BE2C (cell line): Measurements from ENCODE around the gene TNNI3K.

ENCODE experiments used
- DNase-seq: peaks from one replicate; pipeline ENCODE4 v3.0.0-alpha.2; 2020
- H3K27me3 ChIP-seq: fragments of 250-450 bp; sonication (Bioruptor Pico); 2 replicates; pipeline ENCODE4 v1.5.1; 2020; ENCODE audit warnings: mild to moderate bottlenecking
- H3K36me3 ChIP-seq: fragments of 250-450 bp; sonication (Bioruptor Pico); 2 replicates; pipeline ENCODE4 v1.5.1; 2020; ENCODE audit warnings: mild to moderate bottlenecking
- H3K4me1 ChIP-seq: fragments of 250-450 bp; sonication (Bioruptor Pico); 2 replicates; pipeline ENCODE4 v1.5.1; 2020
- H3K4me3 ChIP-seq: 2 replicates; pipeline ENCODE4 v1.5.1; 2011; ENCODE audit warnings: low read depth, low read length
- H3K9me3 ChIP-seq: fragments of 250-450 bp; sonication (Bioruptor Pico); 2 replicates; pipeline ENCODE4 v1.5.1; 2020
- CTCF ChIP-seq: IDR thresholded peaks from 2 replicates; pipeline ENCODE4 v1.5.1; 2012; ENCODE audit warnings: mild to moderate bottlenecking, low read depth, low read length

Gene TNNI3K

DNA sequence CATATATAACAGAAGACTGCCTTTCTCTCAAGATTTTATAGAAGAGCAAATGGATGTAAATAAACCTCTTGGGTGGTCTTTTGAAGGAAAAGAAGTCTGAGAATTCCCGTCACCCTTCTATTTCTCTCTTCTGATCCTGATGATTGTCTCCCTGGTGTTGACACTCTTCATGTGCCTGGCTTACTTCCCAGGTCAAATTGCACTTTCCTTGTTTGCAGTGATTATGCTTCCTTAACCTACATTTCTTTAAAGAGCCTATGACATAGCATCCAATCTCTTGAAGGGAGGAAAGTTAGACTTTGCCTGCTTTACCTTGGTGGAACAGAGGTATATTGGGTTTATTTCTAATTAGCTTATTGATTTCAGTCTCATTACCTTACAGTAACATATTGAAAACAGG is 197.1 kb downstream of the TNNI3K start:
- Histone ChIP-seq H3K9me3 (no peaks in the 10 kb centered on the region), H3K4me3 (no peak overlapping the region), H3K36me3 (no peaks in the 10 kb centered on the region), H3K27me3 (no peaks in the 10 kb centered on the region), H3K4me1 (no peaks in the 10 kb centered on the region)
- TF ChIP-seq CTCF = no peak
- no peak for DNase-seq

- Histone ChIP-seq H3K27me3 (no peaks in the 10 kb centered on the region), H3K4me3 (no peak overlapping the region), H3K4me1 (no peaks in the 10 kb centered on the region), H3K36me3 (no peaks in the 10 kb centered on the region), H3K9me3 (no peaks in the 10 kb centered on the region)
- TF ChIP-seq CTCF = no peak
- DNase-seq = no peak
Measured at GRCh38 chr1:74434321-74434720, 199.1 kb downstream of the TNNI3K start.

DNA sequence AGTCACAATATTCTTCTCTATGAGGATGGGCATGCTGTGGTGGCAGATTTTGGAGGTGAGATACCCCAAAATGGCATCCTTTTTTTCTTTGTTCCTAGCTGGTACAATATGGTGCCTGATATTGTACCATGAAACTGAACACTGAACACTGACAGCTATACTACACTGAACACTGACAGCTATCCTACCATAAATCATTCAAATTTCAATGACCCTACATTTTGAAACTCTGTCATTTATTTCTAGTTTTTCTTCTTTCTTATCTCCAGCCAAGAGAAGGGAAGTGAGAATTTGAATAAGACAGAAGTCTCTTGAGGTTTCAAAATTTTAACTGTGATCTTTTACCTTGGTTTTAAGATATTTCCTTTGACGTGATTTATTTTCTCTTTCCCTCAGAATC is 200.9 kb downstream of the TNNI3K start:
- H3K36me3 ChIP-seq = no peaks in the 10 kb centered on the region
- no peaks in the 10 kb centered on the region for H3K27me3 ChIP-seq
- no peaks in the 10 kb centered on the region for H3K9me3 ChIP-seq
- no peak for TF ChIP-seq CTCF
- H3K4me1 ChIP-seq = no peaks in the 10 kb centered on the region
- no peak overlapping the region for H3K4me3 ChIP-seq
- no peak for DNase-seq

DNA sequence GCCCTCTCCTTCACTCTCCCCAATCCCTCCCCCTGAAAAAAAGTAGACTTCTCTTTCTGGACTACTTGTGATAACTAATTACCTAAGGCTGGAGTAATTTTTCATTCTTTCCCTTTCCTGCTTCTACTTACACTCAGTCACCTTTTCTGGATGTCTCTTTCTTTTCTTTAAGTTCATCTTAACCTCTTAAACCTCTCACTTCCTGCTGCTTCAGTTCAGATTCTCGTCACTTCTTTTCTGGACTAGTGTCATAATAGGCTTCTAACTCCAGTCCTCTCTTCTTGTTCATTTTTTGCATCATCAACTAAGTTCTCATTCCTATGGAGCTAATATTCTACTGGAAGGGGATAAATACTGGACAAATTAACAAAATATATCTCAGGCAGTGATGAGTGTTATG is 201.8 kb downstream of the TNNI3K start:
- H3K4me1 ChIP-seq = no peaks in the 10 kb centered on the region
- no peaks in the 10 kb centered on the region for H3K9me3 ChIP-seq
- H3K27me3 ChIP-seq = no peaks in the 10 kb centered on the region
- no peak for TF ChIP-seq CTCF
- no peaks in the 10 kb centered on the region for H3K36me3 ChIP-seq
- DNase-seq = no peak
- H3K4me3 ChIP-seq = no peak overlapping the region

GRCh38 chr1:74452035-74452434 is 216.8 kb downstream of the TNNI3K start:
- H3K4me1 ChIP-seq = no peaks in the 10 kb centered on the region
- H3K36me3 ChIP-seq = no peaks in the 10 kb centered on the region
- H3K9me3 ChIP-seq = no peaks in the 10 kb centered on the region
- no peaks in the 10 kb centered on the region for H3K27me3 ChIP-seq
- no peak for TF ChIP-seq CTCF
- DNase-seq = no peak
- no peak overlapping the region for H3K4me3 ChIP-seq

GRCh38 chr1:74453277-74453676 is 218.1 kb downstream of the TNNI3K start:
- Histone ChIP-seq H3K27me3 (no peaks in the 10 kb centered on the region), H3K4me1 (no peaks in the 10 kb centered on the region), H3K36me3 (no peaks in the 10 kb centered on the region), H3K9me3 (no peaks in the 10 kb centered on the region), H3K4me3 (no peak overlapping the region)
- TF ChIP-seq CTCF = no peak
- no peak for DNase-seq
